ENCODE results near the gene FLII. TPM values are rescaled to one million over a fixed set of nuclear protein-coding genes. Genes with fewer than 3 reads are reported as not detected.

The FLII gene
- total RNA-seq, 1 donor from 2014 or later: 716 TPM

DNA sequence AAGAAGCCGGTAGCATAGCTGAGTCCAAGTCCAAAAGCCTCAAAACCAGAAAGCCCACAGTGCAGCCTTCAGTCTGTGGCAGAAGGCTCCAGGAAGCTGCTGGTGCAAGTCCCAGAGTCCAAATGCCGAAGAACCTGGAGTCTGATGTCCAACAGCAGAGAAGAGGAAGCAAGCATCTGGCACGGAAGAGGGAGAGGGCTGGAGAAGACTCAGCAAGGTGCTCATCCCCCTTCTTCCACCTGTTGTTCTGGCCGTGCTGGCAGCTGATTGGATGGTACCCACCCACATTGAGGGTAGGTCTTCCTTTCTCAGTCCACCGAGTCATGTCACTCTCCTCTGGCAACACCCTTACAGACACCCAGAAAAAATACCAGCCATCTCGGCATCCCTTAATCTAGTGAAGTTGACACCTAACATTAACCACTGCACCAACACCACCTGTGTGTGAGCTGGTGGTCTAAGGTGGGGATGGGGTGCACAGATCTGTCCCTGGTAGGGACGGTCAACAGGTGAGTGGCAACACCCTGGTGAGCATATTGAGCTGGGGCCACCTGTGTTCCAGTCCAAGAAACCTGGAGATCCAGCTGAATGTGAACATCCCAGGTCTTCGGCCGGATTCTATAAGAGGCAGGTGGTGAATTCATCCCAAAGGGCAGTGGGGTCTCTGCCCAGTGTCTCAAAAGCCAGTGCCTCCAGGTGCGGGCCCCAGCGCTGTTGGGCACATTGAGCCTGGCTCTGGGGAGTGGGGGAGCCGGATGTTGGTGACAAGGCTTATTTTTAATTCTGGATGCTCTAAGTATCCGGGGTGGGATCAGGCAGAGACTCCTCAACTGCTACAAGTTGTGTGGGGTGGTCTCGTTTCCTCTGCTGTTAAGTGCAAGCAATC, 11.8 kb upstream of the FLII start:
- H3K4me1 ChIP-seq: no peaks in the 10 kb centered on the region
- DNase-seq (ENCODE audit: low spot score in 2 of 2): no peak
- TF ChIP-seq, protein P1, sequence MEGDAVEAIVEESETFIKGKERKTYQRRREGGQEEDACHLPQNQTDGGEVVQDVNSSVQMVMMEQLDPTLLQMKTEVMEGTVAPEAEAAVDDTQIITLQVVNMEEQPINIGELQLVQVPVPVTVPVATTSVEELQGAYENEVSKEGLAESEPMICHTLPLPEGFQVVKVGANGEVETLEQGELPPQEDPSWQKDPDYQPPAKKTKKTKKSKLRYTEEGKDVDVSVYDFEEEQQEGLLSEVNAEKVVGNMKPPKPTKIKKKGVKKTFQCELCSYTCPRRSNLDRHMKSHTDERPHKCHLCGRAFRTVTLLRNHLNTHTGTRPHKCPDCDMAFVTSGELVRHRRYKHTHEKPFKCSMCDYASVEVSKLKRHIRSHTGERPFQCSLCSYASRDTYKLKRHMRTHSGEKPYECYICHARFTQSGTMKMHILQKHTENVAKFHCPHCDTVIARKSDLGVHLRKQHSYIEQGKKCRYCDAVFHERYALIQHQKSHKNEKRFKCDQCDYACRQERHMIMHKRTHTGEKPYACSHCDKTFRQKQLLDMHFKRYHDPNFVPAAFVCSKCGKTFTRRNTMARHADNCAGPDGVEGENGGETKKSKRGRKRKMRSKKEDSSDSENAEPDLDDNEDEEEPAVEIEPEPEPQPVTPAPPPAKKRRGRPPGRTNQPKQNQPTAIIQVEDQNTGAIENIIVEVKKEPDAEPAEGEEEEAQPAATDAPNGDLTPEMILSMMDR (IDR thresholded peaks at IDR 0.05): no peak
- peaks cover 18 to 31% of the 10 kb centered on the region in 2 donors for H3K36me3 ChIP-seq
- intact Hi-C loops (cut with DNase I): no loop called here
- H3K27ac ChIP-seq: no peak overlapping the region
- H3K27me3 ChIP-seq: no peaks in the 10 kb centered on the region
- no peaks in the 10 kb centered on the region for H3K9me3 ChIP-seq
- no peak overlapping the region for H3K4me3 ChIP-seq

DNA sequence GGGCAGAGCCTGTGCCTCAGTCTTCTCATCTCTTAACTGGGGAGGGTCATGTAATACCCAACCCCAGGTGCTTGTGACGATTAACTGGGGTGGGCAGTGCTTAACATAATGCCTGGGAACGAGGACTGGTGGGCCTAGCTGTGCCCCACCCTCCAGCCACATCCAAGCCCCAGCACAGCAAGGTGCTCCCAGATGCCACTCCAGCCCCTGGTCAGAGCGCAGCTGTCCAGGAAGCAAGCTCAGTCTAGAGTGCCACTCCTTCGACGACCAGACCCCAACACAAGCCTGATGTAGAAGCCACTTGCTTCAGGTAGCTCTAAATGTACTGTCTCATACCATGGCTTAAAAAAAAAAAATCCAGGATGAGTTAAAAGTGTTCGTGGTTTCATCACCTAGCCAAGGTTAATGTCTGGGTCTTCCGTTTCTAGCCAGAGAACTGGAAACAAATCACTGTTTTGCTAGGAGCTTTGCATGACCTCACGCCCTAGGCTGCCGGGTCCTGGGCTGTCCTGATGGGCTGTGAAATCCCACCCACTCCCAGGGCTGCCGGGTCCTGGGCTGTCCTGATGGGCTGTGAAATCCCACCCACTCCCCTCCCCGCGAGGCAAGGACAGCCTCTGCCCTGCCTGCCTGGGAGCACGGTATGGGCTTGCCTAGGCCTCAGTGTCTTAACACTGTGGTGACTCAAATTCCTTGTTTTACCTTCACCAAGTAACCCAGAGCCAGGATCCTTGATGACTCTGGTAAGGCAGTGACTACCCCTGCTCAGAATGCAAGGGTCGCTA, 9.6 kb upstream of the FLII start:
- intact Hi-C loops (cut with DNase I): loop anchor here (5.0 kb wide), 1 partner anchor 44 kb away; the partner anchor contains the start of gene TOP3A

DNA sequence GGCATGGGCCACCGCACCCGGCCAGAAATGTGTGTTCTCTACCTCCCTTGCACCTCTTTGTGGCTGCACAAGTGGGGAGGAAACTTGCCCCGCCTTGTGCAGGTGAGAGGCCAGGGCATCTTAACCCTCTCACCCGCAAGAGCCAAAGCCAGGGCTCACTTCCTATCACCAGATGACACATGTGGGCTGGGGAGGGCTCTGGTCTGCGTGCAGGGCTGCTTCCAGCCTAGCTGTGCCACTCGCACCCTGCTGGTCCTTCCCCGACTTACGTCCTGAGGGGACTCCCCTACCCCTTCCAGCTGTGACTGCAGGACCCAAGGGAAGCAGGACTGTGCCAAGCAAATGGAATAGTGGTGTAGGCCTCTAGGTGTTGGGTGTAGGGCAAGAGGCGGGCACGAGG, 8.8 kb upstream of the FLII start:
- Histone ChIP-seq H3K4me1 (peaks cover 0 to 8% of the 10 kb centered on the region in 2 donors), H3K9me3 (no peaks in the 10 kb centered on the region), H3K36me3 (peaks cover 29 to 37% of the 10 kb centered on the region in 2 donors), H3K27ac (no peak overlapping the region), H3K27me3 (no peaks in the 10 kb centered on the region), H3K4me3 (no peak overlapping the region)
- intact Hi-C loops (cut with DNase I): loop anchor here (5.0 kb wide), 1 partner anchor 45 kb away; the partner anchor contains the start of gene TOP3A
- TF ChIP-seq, protein P1 (IDR thresholded peaks at IDR 0.05): no peak
- DNase-seq (ENCODE audit: low spot score in 2 of 2): no peak

More for the DNA sequence above, 9.6 kb upstream of the FLII start:
- Histone ChIP-seq H3K27me3 (no peaks in the 10 kb centered on the region), H3K4me3 (no peak overlapping the region), H3K27ac (no peak overlapping the region), H3K9me3 (no peaks in the 10 kb centered on the region), H3K4me1 (peaks cover 0 to under 1% of the 10 kb centered on the region in 2 donors), H3K36me3 (peaks cover 25 to 34% of the 10 kb centered on the region in 2 donors)
- TF ChIP-seq, protein P1 (IDR thresholded peaks at IDR 0.05): no peak
- DNase-seq (ENCODE audit: low spot score in 2 of 2): no peak

DNA sequence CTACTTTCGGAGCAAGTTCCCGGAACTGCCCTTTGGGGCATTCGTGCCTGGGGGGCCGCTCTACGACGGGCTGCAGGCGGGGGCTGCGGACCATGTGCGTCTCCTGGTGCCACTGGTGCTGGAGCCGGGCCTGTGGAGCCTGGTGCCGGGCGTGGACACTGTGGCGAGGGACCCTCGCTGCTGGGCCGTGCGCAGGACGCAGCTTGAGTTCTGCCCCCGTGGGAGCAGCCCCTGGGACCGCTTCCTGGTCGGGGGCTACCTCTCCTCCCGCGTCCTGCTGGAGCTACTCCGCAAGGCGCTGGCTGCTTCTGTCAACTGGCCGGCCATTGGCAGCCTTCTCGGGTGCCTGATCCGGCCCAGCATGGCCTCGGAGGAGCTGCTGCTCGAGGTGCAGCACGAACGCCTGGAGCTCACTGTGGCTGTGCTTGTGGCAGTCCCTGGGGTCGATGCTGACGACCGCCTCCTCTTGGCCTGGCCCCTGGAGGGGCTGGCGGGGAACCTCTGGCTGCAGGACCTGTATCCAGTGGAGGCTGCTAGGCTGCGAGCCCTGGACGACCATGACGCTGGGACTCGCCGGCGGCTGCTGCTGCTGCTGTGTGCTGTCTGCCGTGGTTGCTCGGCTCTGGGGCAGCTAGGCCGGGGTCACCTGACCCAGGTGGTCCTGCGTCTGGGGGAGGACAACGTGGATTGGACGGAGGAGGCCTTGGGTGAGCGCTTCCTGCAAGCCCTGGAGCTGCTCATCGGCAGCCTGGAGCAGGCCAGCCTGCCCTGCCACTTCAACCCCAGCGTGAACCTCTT, 5.5 kb upstream of the FLII start:
- no peak for DNase-seq (ENCODE audit: low spot score in 2 of 2)
- intact Hi-C loops (cut with DNase I): no loop called here
- H3K36me3 ChIP-seq: peaks cover 29 to 37% of the 10 kb centered on the region in 2 donors
- TF ChIP-seq, protein P1 (IDR thresholded peaks at IDR 0.05): no peak
- no peaks in the 10 kb centered on the region for H3K27me3 ChIP-seq
- no peak overlapping the region for H3K4me3 ChIP-seq
- peaks cover 7 to 29% of the 10 kb centered on the region in 2 donors for H3K4me1 ChIP-seq
- no peak overlapping the region for H3K27ac ChIP-seq
- no peaks in the 10 kb centered on the region for H3K9me3 ChIP-seq

DNA sequence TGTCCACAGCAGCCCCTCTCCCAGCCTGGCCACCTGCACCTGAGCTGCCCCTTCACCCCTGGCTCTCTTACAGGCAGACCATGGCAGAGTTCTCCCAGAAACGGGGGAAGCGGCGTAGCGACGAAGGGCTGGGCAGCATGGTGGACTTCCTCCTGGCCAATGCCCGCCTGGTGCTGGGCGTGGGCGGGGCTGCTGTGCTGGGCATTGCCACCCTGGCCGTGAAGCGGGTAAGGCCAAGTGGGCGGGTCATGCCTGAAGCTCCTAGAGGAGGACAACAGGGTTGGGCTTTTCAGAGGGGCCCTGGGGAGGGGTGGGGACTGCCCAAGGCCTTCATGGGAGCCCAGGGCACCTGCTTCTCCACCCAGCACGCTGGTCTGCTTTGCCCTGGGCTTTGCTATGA, 4.1 kb upstream of the FLII start:
- Histone ChIP-seq H3K4me1 (peaks cover 7 to 33% of the 10 kb centered on the region in 2 donors), H3K9me3 (no peaks in the 10 kb centered on the region), H3K27ac (peak overlapping the region; percentile 93 to 96), H3K36me3 (peaks cover 29 to 37% of the 10 kb centered on the region in 2 donors), H3K27me3 (no peaks in the 10 kb centered on the region), H3K4me3 (no peak overlapping the region)
- TF ChIP-seq, protein P1 (IDR thresholded peaks at IDR 0.05): no peak
- intact Hi-C loops (cut with DNase I): no loop called here
- no peak for DNase-seq (ENCODE audit: low spot score in 2 of 2)

Measured in ascending aorta (tissue), 2 donors.